C1 segment of cervical spinal cord (tissue), 14 donors: ENCODE measurements around the gene CTXN2.

Experiments used
- DNase-seq, 14 donors: peaks; one replicate each; lab custom pipeline; 2025; lab: John Stamatoyannopoulos, UW

Gene CTXN2

DNA sequence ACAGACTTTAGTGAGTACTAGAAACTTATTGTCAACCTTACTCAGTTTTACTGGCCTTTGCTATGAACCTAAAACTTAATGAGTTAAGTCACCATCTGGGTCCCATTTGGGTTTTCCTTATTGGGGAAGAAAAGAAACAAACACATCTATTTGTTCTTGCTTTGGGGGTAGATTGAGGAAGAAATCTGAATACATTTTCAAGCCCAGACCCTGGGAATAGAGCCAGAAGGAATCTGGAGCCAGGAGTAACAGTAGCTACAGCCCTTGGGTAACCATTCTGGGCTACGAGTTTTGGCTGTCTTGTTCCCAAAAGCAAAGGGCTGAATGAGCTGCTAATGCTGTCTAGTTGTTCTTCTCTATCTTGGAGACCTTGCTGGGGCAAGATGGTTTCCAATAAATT lies 31.2 kb downstream of the CTXN2 start:
- no peak for DNase-seq

GRCh38 chr15:48225771-48226170 lies 34.3 kb downstream of the CTXN2 start:
- DNase-seq: no peak

DNA sequence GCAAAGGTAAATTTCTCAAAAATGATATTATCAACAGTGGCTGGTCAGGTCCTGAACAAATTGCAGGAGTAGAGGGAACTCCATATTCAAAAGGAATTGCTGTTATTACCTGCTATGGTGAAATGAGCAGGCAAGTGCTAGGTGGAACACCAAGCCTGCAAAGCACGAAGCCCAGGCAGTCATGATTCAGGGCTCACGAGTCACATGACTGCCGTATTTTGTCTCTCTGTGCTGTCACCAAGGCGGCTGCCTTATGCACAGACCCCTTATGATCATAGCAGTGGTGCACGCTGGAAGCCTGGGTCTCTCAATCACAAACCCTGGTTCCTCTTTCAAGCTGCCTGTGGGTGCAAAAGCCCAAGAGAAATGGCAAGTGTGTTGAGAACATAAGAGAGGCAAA lies 39.0 kb downstream of the CTXN2 start:
- DNase-seq: no peak

DNA sequence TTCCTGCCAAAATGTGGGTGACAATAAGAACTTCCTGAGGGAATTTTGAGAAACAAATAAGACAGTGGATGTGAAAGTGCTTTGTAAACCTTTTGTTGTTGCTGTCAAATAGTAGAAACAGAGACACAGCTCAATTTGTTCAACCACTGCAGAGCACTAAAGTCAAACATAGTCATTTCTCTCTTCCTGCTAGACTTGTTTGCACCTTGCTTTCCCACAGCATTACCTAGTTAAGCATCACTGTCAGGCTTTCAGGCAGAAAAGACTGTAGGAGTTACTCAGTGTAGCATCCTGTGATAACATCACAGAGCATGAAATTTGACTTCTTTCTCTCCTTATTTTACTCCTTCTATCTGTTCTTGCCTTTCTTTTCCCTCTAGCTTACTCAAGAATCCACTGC lies 41.8 kb downstream of the CTXN2 start:
- DNase-seq: no peak

DNA sequence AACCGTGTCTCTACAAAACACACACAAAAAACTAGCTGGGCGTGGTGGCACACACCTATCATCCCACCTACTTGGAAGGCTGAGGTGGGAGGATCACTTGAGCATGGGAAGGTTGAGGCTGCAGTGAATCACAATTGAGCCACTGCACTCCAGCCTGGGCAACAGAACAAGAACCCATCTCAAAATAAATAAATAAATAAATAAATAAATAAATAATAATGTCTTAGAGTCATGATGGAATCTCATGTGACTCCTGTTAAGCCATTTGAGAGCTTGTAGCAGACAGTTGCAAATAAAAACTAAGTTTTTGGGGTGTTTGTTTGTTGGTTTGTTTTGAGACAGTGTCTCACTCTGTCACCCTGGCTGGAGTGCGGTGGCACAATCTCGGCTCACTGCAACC lies 47.9 kb downstream of the CTXN2 start:
- DNase-seq: no peak

DNA sequence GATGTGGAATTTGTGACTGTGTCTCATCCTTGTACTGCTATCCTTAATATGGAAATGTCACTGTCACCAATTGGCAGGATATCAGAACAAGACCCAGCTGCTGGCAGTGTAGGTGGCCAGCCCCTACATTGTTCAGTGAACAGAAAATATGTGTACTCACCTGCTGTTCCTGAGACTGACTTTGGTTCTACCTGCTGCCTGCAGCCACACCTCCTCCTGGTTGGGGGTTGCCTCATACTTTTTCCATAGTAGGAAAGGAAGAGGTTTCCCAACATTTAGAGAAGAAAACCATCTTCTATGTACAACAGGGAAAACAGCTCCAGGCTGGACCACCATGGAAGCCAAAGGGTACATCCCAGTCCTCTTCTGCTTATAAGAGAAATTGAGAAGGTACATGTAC lies 50.5 kb downstream of the CTXN2 start:
- DNase-seq: no peak

DNA sequence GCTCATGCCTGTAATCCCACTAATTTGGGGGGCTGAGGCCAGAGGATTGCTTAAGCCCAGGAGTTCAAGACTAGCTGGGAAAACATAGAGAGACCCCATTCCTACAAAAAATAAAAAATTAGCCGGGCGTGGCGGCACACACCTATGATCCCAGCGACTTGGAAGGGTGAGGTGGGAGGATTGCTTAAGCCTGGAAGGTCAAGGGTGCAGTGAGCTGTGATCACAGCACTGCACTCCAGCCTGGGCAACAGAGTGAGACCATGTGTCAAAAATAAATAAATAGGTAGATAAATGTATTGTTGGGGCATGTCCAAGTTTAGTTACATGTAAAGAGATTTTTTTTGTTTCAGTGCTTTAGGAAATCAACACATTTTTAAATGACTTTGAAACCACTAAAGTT lies 51.1 kb downstream of the CTXN2 start:
- no peak for DNase-seq

GRCh38 chr15:48244921-48245320 lies 53.5 kb downstream of the CTXN2 start:
- DNase-seq: no peak

DNA sequence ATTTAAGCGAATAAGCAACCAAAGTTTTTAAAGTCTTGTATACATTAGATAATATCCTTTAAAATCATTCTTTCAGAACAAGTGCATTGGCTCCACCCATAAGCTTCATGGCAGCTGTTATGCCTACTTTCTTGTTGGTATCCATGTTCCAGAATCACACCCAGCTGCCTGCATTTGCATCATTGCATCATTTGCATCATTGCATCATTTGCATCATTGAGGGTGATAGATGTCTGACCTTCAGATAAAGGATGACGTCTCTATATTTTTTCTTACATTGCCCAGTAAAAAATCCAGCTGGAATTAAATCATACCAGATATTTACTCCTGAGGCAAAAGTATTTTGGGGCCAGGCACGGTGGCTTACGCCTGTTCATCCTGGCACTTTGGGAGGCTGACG lies 56.9 kb downstream of the CTXN2 start:
- no peak for DNase-seq

- DNase-seq: peak in 1 of 14 donors; percentile 0
These were observed 59.2 kb downstream of the CTXN2 start for GRCh38 chr15:48250640-48251076.

- no peak for DNase-seq
These were observed 61.7 kb downstream of the CTXN2 start for GRCh38 chr15:48253172-48253571.
